CD14-positive monocyte (primary cell): ENCODE results near the gene AJAP1. TPM values are rescaled to one million over a fixed set of nuclear protein-coding genes. Genes with fewer than 3 reads are reported as not detected.

ENCODE experiments used
- DNase-seq, 3 donors: peaks; one replicate each; pipeline ENCODE4 v3.0.0-alpha.2; 2011 to 2022
- H2AFZ ChIP-seq: 2 replicates; pipeline ENCODE4 v1.6.0; 2012; ENCODE audit warnings: mild to moderate bottlenecking, low read depth, low read length, inconsistent platforms; ENCODE audit not compliant: insufficient read depth, poor library complexity, severe bottlenecking
- H3K27ac ChIP-seq, 2 donors: 1 replicate in 1 of 2; 2 replicates in 1 of 2; pipeline ENCODE4 v1.5.1; 2012 to 2013; ENCODE audit warnings: low read length in 2 of 2, control low read depth in 1 of 2, inconsistent platforms in 1 of 2, low read depth in 1 of 2, mild to moderate bottlenecking in 1 of 2
- H3K27me3 ChIP-seq, 2 donors: one replicate each; pipeline versions ENCODE4 v1.6.0 to v1.6.1; 2011 to 2013; ENCODE audit warnings: low read length in 2 of 2; ENCODE audit not compliant: control insufficient read depth in 2 of 2, insufficient read depth in 2 of 2
- H3K36me3 ChIP-seq, 2 donors: replicated peaks in 1 of 2; 1 replicate in 1 of 2; 2 replicates in 1 of 2; pipeline versions ENCODE4 v1.5.1 to v1.6.1; 2012 to 2013; ENCODE audit warnings: low read length in 2 of 2, control low read depth in 1 of 2, inconsistent platforms in 1 of 2, mild to moderate bottlenecking in 1 of 2; ENCODE audit not compliant: insufficient read depth in 2 of 2, control insufficient read depth in 1 of 2
- H3K4me1 ChIP-seq, 2 donors: 1 replicate in 1 of 2; 2 replicates in 1 of 2; pipeline versions ENCODE4 v1.5.1 to v1.6.1; 2012 to 2013; ENCODE audit warnings: low read length in 2 of 2, control low read depth in 1 of 2, inconsistent platforms in 1 of 2, mild to moderate bottlenecking in 1 of 2, moderate library complexity in 1 of 2; ENCODE audit not compliant: insufficient read depth in 2 of 2, control insufficient read depth in 1 of 2
- H3K4me2 ChIP-seq: replicated peaks from 2 replicates; pipeline ENCODE3; 2012; ENCODE audit warnings: low read length, moderate library complexity, mild to moderate bottlenecking; ENCODE audit not compliant: poor library complexity, severe bottlenecking; ENCODE audit errors: extremely low read depth
- H3K4me3 ChIP-seq, 3 experiments: fragments of 200-600 bp in 1 of 3; sonication (generic) in 1 of 3; replicated peaks in 1 of 3; 1 replicate in 2 of 3; 2 replicates in 1 of 3; pipeline ENCODE4 v1.5.1; 2011 to 2013; ENCODE audit warnings: low read length in 3 of 3, mild to moderate bottlenecking in 3 of 3, control low read depth in 2 of 3, low read depth in 2 of 3, inconsistent platforms in 1 of 3, moderate library complexity in 1 of 3
- H3K79me2 ChIP-seq: 2 replicates; pipeline ENCODE4 v1.6.0; 2012; ENCODE audit warnings: mild to moderate bottlenecking, control low read depth, inconsistent platforms, low read length, moderate library complexity; ENCODE audit not compliant: insufficient read depth
- H3K9ac ChIP-seq: 2 replicates; pipeline ENCODE4 v1.6.0; 2017; ENCODE audit warnings: low read length, mild to moderate bottlenecking; ENCODE audit not compliant: insufficient read depth, poor library complexity, severe bottlenecking
- H3K9me3 ChIP-seq, 2 donors: replicated peaks in 1 of 2; 1 replicate in 1 of 2; 2 replicates in 1 of 2; pipeline versions ENCODE4 v1.5.1 to v1.6.1; 2012 to 2013; ENCODE audit warnings: low read length in 2 of 2, control low read depth in 1 of 2; ENCODE audit not compliant: control insufficient read depth in 1 of 2, insufficient read depth in 1 of 2
- H4K20me1 ChIP-seq: 2 replicates; pipeline ENCODE4 v1.6.0; 2012; ENCODE audit warnings: mild to moderate bottlenecking, low read length, control low read depth, moderate library complexity; ENCODE audit not compliant: insufficient read depth
- H3K27ac Mint-ChIP-seq, 7 donors: one replicate each; pipeline ENCODE4 v1.8.0; 2020; ENCODE audit warnings: mild to moderate bottlenecking in 7 of 7, mixed read lengths in 7 of 7, moderate library complexity in 6 of 7, inconsistent platforms in 2 of 7
- H3K27me3 Mint-ChIP-seq, 3 donors: one replicate each; pipeline ENCODE4 v1.8.0; 2021 to 2022; ENCODE audit warnings: low read depth in 3 of 3, mild to moderate bottlenecking in 3 of 3, mixed read lengths in 3 of 3, moderate library complexity in 3 of 3, inconsistent platforms in 1 of 3
- H3K36me3 Mint-ChIP-seq, 2 donors: one replicate each; pipeline ENCODE4 v1.8.0; 2020; ENCODE audit warnings: mixed read lengths in 2 of 2, inconsistent platforms in 1 of 2, mild to moderate bottlenecking in 1 of 2
- H3K4me1 Mint-ChIP-seq: one replicate; pipeline ENCODE4 v1.8.0; 2020; ENCODE audit warnings: mild to moderate bottlenecking, mixed read lengths
- H3K4me3 Mint-ChIP-seq, 2 donors: one replicate each; pipeline ENCODE4 v1.8.0; 2020; ENCODE audit warnings: mild to moderate bottlenecking in 2 of 2, mixed read lengths in 2 of 2, moderate library complexity in 1 of 2
- H3K9me3 Mint-ChIP-seq, 7 donors: one replicate each; pipeline ENCODE4 v1.8.0; 2020 to 2022; ENCODE audit warnings: mixed read lengths in 7 of 7, mild to moderate bottlenecking in 6 of 7, moderate library complexity in 6 of 7, inconsistent platforms in 2 of 7
- CTCF ChIP-seq: fragments of 200-600 bp; IDR thresholded peaks from one replicate; pipeline ENCODE4 v1.8.0; 2022; ENCODE audit warnings: antibody characterized with exemption, mild to moderate bottlenecking
- WGBS: methylation state at CpG from one replicate; pipeline ENCODE4 v1.1.5; 2013; ENCODE audit warnings: missing lambda C conversion rate; ENCODE audit not compliant: insufficient coverage; 5-methylcytosine and 5-hydroxymethylcytosine counted together
- intact Hi-C, 2 donors: fragments of 100-400 bp; cut with micrococcal nuclease; formaldehyde crosslinking; loops; one replicate each; pipeline versions ENCODE4 v1.15.0 to v1.15.1; 2023
- polyA plus RNA-seq, 3 donors: library from polyadenylated mRNA; depleted of rRNA in 1 of 3; unstranded in 2 of 3; stranded (reverse) in 1 of 3; fragments of 300-500 nt in 2 of 3; fragments of >200 nt in 1 of 3; fragmentation: Illumina TruSeq in 2 of 3; gene quantifications; 1 replicate in 2 of 3; 2 replicates in 1 of 3; pipeline ENCODE4 v1.2.3, GENCODE V29; 2012 to 2021

Gene AJAP1
- polyA plus RNA-seq, 3 donors, result not detected

- Histone ChIP-seq H3K9me3 (no peaks in the 10 kb centered on the region), H3K79me2 (no peaks in the 10 kb centered on the region), H2AFZ (no peak overlapping the region), H3K36me3 (no peaks in the 10 kb centered on the region), H3K4me2 (no peak overlapping the region), H3K27ac (no peak overlapping the region), H3K4me1 (no peaks in the 10 kb centered on the region), H3K27me3 (no peaks in the 10 kb centered on the region), H3K9ac (no peak overlapping the region), H3K4me3 (no peak overlapping the region), H4K20me1 (no peaks in the 10 kb centered on the region)
- no peak overlapping the region for H3K4me3 Mint-ChIP-seq
- intact Hi-C loops, result no loop called here
- TF ChIP-seq CTCF, result no peak
- WGBS, result 89% methylated on average over 33 of the region's 37 CpGs
- DNase-seq, result no peak
- no peaks in the 10 kb centered on the region for H3K36me3 Mint-ChIP-seq
- H3K27me3 Mint-ChIP-seq, result peaks cover 0 to 4% (median 0%) of the 10 kb centered on the region in 3 donors
- H3K4me1 Mint-ChIP-seq, result no peaks in the 10 kb centered on the region
- no peak overlapping the region for H3K27ac Mint-ChIP-seq
- no peaks in the 10 kb centered on the region for H3K9me3 Mint-ChIP-seq
Measured at GRCh38 chr1:4772294-4773010, 118.0 kb downstream of the AJAP1 start.

- Histone ChIP-seq H3K4me1 (no peaks in the 10 kb centered on the region), H3K9me3 (no peaks in the 10 kb centered on the region), H3K27me3 (no peaks in the 10 kb centered on the region), H2AFZ (no peak overlapping the region), H3K27ac (no peak overlapping the region), H3K4me2 (no peak overlapping the region), H3K79me2 (no peaks in the 10 kb centered on the region), H3K9ac (no peak overlapping the region), H4K20me1 (no peaks in the 10 kb centered on the region), H3K4me3 (no peak overlapping the region), H3K36me3 (no peaks in the 10 kb centered on the region)
- Mint-ChIP-seq H3K9me3 (no peaks in the 10 kb centered on the region), H3K27me3 (peaks cover 0 to 4% (median 0%) of the 10 kb centered on the region in 3 donors), H3K4me3 (no peak overlapping the region), H3K36me3 (no peaks in the 10 kb centered on the region), H3K27ac (no peak overlapping the region), H3K4me1 (no peaks in the 10 kb centered on the region)
- intact Hi-C loops, result no loop called here
- WGBS, result 67% methylated on average over 7 of the region's 7 CpGs
- DNase-seq, result no peak
- no peak for TF ChIP-seq CTCF
Measured at GRCh38 chr1:4773226-4773625, 118.8 kb downstream of the AJAP1 start.
